Karpas-422 (cell line): Measurements from ENCODE around the gene MBP. TPM values are rescaled to one million over a fixed set of nuclear protein-coding genes. Genes with fewer than 3 reads are reported as not detected.
A peak's percentile ranks its signal among the peaks of the same experiment; 100 is the strongest.

Experiments
- DNase-seq: peaks from one replicate; pipeline ENCODE4 v3.0.0-alpha.2; 2015
- H2AFZ ChIP-seq: fragments of 200-600 bp; sonication (generic); 2 replicates; pipeline ENCODE4 v1.6.1; 2014; ENCODE audit warnings: antibody characterized with exemption, low read length, mixed read lengths
- H3K27ac ChIP-seq: fragments of 200-600 bp; sonication (generic); 2 replicates; pipeline ENCODE4 v1.5.1; 2014; ENCODE audit warnings: mild to moderate bottlenecking, low read length, moderate library complexity
- H3K27me3 ChIP-seq: fragments of 200-600 bp; sonication (generic); 2 replicates; pipeline ENCODE4 v1.6.1; 2014; ENCODE audit warnings: low read length, mixed read lengths
- H3K36me3 ChIP-seq: fragments of 200-600 bp; sonication (generic); 2 replicates; pipeline ENCODE4 v1.6.1; 2014; ENCODE audit warnings: low read length, mixed read lengths; ENCODE audit not compliant: insufficient read depth
- H3K4me1 ChIP-seq: fragments of 200-600 bp; sonication (generic); 2 replicates; pipeline ENCODE4 v1.6.1; 2014; ENCODE audit warnings: mild to moderate bottlenecking, low read length, mixed read lengths
- H3K4me2 ChIP-seq: fragments of 200-600 bp; sonication (generic); 2 replicates; pipeline ENCODE4 v1.6.1; 2014; ENCODE audit warnings: low read length, low read depth, mild to moderate bottlenecking; ENCODE audit not compliant: poor library complexity, severe bottlenecking
- H3K4me3 ChIP-seq: fragments of 200-600 bp; sonication (generic); 2 replicates; pipeline ENCODE4 v1.5.1; 2014; ENCODE audit warnings: mild to moderate bottlenecking, antibody characterized with exemption, low read length, mixed read lengths
- H3K79me2 ChIP-seq: fragments of 200-600 bp; sonication (generic); 2 replicates; pipeline ENCODE4 v1.6.1; 2014; ENCODE audit warnings: mild to moderate bottlenecking, low read length, mixed read lengths
- H3K9ac ChIP-seq: fragments of 200-600 bp; sonication (generic); 2 replicates; pipeline ENCODE4 v1.6.0; 2014; ENCODE audit warnings: low read length
- H3K9me2 ChIP-seq: fragments of 200-600 bp; sonication (generic), shearing (Covaris generic); replicated peaks from 2 replicates; pipeline ENCODE4 v1.6.0; 2014; ENCODE audit warnings: mild to moderate bottlenecking, low read length, moderate library complexity; ENCODE audit not compliant: insufficient read depth
- H3K9me3 ChIP-seq: fragments of 300-700, 200-600 bp; sonication (generic); 2 replicates; pipeline ENCODE4 v1.6.1; 2014; ENCODE audit warnings: low read length, mixed read lengths
- H4K20me1 ChIP-seq: fragments of 200-600 bp; sonication (generic); 2 replicates; pipeline ENCODE4 v1.6.1; 2014; ENCODE audit warnings: mild to moderate bottlenecking, antibody characterized with exemption, low read length, low read depth; ENCODE audit not compliant: insufficient read depth
- total RNA-seq: library from RNA; depleted of rRNA; stranded (reverse); fragments of >200 nt; shearing (Covaris generic); gene quantifications from 2 replicates; pipeline ENCODE4 v1.2.3, GENCODE V29; 2014; ENCODE audit warnings: low replicate concordance

MBP gene
- total RNA-seq, 1 experiment from 2014 or later, result 67.8 TPM

- peaks cover 4% of the 10 kb centered on the region; the same call in 1 of the 2 replicates for H3K36me3 ChIP-seq
- no peak overlapping the region for H3K4me3 ChIP-seq
- H3K4me1 ChIP-seq, result peaks cover 62% of the 10 kb centered on the region
- no peak overlapping the region for H2AFZ ChIP-seq
- H4K20me1 ChIP-seq, result peaks cover 6% of the 10 kb centered on the region
- H3K79me2 ChIP-seq, result peaks cover 90% of the 10 kb centered on the region
- no peaks in the 10 kb centered on the region for H3K9me2 ChIP-seq
- H3K4me2 ChIP-seq, result no peak overlapping the region
- H3K9ac ChIP-seq, result no peak overlapping the region
- no peak overlapping the region for H3K27ac ChIP-seq
- DNase-seq, result no peak
- no peaks in the 10 kb centered on the region for H3K9me3 ChIP-seq
- H3K27me3 ChIP-seq, result no peaks in the 10 kb centered on the region
Observed at GRCh38 chr18:77076111-77076510, 56.5 kb downstream of the MBP start.

GRCh38 chr18:77074431-77074830 lies 58.2 kb downstream of the MBP start:
- DNase-seq, result no peak
- Histone ChIP-seq H2AFZ (no peak overlapping the region), H3K27me3 (no peaks in the 10 kb centered on the region), H3K79me2 (peaks cover 93% of the 10 kb centered on the region), H4K20me1 (peaks cover 6% of the 10 kb centered on the region), H3K9ac (no peak overlapping the region), H3K9me3 (no peaks in the 10 kb centered on the region), H3K4me1 (peaks cover 60% of the 10 kb centered on the region), H3K27ac (0 out of 2 replicates have a peak overlapping the region, but pooled peaks have one; percentile 0), H3K9me2 (no peaks in the 10 kb centered on the region), H3K4me2 (no peak overlapping the region), H3K36me3 (no peaks in the 10 kb centered on the region), H3K4me3 (no peak overlapping the region)

- H3K9me2 ChIP-seq, result no peaks in the 10 kb centered on the region
- H3K79me2 ChIP-seq, result peaks cover 94% of the 10 kb centered on the region
- H3K36me3 ChIP-seq, result no peaks in the 10 kb centered on the region
- H3K4me3 ChIP-seq, result no peak overlapping the region
- no peak overlapping the region for H3K9ac ChIP-seq
- no peak overlapping the region for H3K4me2 ChIP-seq
- peaks cover 69% of the 10 kb centered on the region for H3K4me1 ChIP-seq
- no peak overlapping the region for H2AFZ ChIP-seq
- no peak for DNase-seq
- no peaks in the 10 kb centered on the region for H3K27me3 ChIP-seq
- no peaks in the 10 kb centered on the region for H3K9me3 ChIP-seq
- no peaks in the 10 kb centered on the region for H4K20me1 ChIP-seq
- 0 out of 2 replicates have a peak overlapping the region, but pooled peaks have one; percentile 0 for H3K27ac ChIP-seq
Observed at GRCh38 chr18:77073336-77074093, 59.1 kb downstream of the MBP start.

GRCh38 chr18:77072566-77072965 lies 60.0 kb downstream of the MBP start:
- Histone ChIP-seq H3K4me3 (no peak overlapping the region), H2AFZ (no peak overlapping the region), H3K27ac (no peak overlapping the region), H3K79me2 (peaks cover 93% of the 10 kb centered on the region), H3K4me2 (no peak overlapping the region), H3K27me3 (no peaks in the 10 kb centered on the region), H3K9me3 (no peaks in the 10 kb centered on the region), H3K9ac (no peak overlapping the region), H3K9me2 (no peaks in the 10 kb centered on the region), H4K20me1 (no peaks in the 10 kb centered on the region), H3K4me1 (peaks cover 75% of the 10 kb centered on the region), H3K36me3 (no peaks in the 10 kb centered on the region)
- no peak for DNase-seq

- no peak overlapping the region for H3K9ac ChIP-seq
Observed at GRCh38 chr18:77071711-77072292, 60.8 kb downstream of the MBP start.

DNA sequence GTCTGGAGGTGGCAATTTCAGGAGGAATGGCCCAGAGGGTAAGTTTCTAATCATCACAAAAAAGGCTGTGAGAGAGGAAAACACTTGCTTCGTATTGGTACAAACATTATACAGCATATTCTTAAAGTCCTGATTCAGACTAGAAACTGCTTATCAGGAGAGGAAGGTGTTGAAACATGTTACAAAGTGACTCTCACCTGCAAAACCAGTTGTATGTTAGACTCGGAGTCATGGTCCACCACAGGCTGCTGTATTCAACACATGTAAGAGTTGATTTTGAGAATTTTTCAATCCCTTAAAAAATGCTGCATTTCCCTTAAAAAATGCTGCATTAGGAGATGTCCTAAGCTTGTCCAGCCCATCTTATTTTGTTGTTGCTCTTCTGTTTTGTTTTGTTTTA lies 61.5 kb downstream of the MBP start:
- H3K79me2 ChIP-seq, result peaks cover 84% of the 10 kb centered on the region
- no peak overlapping the region for H3K4me2 ChIP-seq
- no peaks in the 10 kb centered on the region; the same call in 1 of the 2 replicates for H3K36me3 ChIP-seq
- no peak overlapping the region for H3K27ac ChIP-seq
- no peak overlapping the region for H2AFZ ChIP-seq
- H3K27me3 ChIP-seq, result no peaks in the 10 kb centered on the region
- no peaks in the 10 kb centered on the region for H4K20me1 ChIP-seq
- no peaks in the 10 kb centered on the region for H3K9me3 ChIP-seq
- peaks cover 69% of the 10 kb centered on the region for H3K4me1 ChIP-seq
- H3K9ac ChIP-seq, result no peak overlapping the region
- H3K4me3 ChIP-seq, result no peak overlapping the region
- DNase-seq, result no peak
- H3K9me2 ChIP-seq, result no peaks in the 10 kb centered on the region

More at GRCh38 chr18:77071711-77072292, 60.8 kb downstream of the MBP start:
- peak; percentile 45 for DNase-seq
- Histone ChIP-seq H4K20me1 (no peaks in the 10 kb centered on the region), H3K27ac (no peak overlapping the region), H3K36me3 (no peaks in the 10 kb centered on the region), H3K9me2 (no peaks in the 10 kb centered on the region), H3K9me3 (no peaks in the 10 kb centered on the region), H3K27me3 (no peaks in the 10 kb centered on the region), H2AFZ (no peak overlapping the region), H3K4me3 (no peak overlapping the region), H3K4me2 (no peak overlapping the region), H3K79me2 (peaks cover 91% of the 10 kb centered on the region), H3K4me1 (peaks cover 75% of the 10 kb centered on the region)

- Histone ChIP-seq H3K4me1 (peaks cover 69% of the 10 kb centered on the region), H2AFZ (no peak overlapping the region), H3K9ac (no peak overlapping the region), H3K79me2 (peaks cover 79% of the 10 kb centered on the region), H3K27ac (no peak overlapping the region), H3K4me3 (no peak overlapping the region), H3K27me3 (no peaks in the 10 kb centered on the region), H3K4me2 (no peak overlapping the region), H3K36me3 (no peaks in the 10 kb centered on the region; the same call in 1 of the 2 replicates), H3K9me2 (no peaks in the 10 kb centered on the region), H4K20me1 (no peaks in the 10 kb centered on the region), H3K9me3 (no peaks in the 10 kb centered on the region)
- DNase-seq, result no peak
Observed at GRCh38 chr18:77070627-77071026, 62.0 kb downstream of the MBP start.

DNA sequence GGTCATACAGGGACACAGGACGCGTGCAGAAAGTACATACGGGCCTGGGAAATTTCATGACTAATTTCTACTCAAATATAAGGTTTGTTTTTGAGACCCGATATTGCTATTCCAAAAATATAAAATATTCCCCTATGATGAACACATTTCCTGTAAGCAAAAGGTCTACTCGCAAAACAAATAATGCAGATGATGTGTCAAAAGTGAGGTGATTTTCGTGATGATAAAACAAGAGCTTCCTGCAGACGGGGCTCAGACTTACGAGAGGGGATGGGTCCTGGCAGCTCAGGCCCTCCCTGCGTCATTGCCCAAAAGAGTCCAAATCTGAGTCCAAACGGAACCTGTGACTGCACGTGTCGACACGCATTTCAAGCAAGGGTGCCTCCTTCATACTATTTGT lies 62.7 kb downstream of the MBP start:
- DNase-seq, result no peak
- no peak overlapping the region for H3K27ac ChIP-seq
- H3K9me2 ChIP-seq, result no peaks in the 10 kb centered on the region
- H3K4me3 ChIP-seq, result no peak overlapping the region
- H3K4me1 ChIP-seq, result peaks cover 70% of the 10 kb centered on the region
- H3K9me3 ChIP-seq, result no peaks in the 10 kb centered on the region
- H2AFZ ChIP-seq, result no peak overlapping the region
- no peaks in the 10 kb centered on the region for H3K27me3 ChIP-seq
- H3K9ac ChIP-seq, result no peak overlapping the region
- no peak overlapping the region for H3K4me2 ChIP-seq
- peaks cover 72% of the 10 kb centered on the region for H3K79me2 ChIP-seq
- H4K20me1 ChIP-seq, result no peaks in the 10 kb centered on the region
- no peaks in the 10 kb centered on the region; the same call in 1 of the 2 replicates for H3K36me3 ChIP-seq
